H9 (cell line): ENCODE results near the gene PSMD5. TPM values are rescaled to one million over a fixed set of nuclear protein-coding genes. Genes with fewer than 3 reads are reported as not detected.
A peak's percentile ranks its signal among the peaks of the same experiment; 100 is the strongest.

ENCODE experiments used
- DNase-seq: peaks from one replicate; pipeline ENCODE4 v3.0.0-alpha.2; 2017
- H2AFZ ChIP-seq: one replicate; pipeline ENCODE4 v1.6.1; 2013; ENCODE audit warnings: mild to moderate bottlenecking, low read length, control low read depth, moderate library complexity
- H2AK5ac ChIP-seq: 2 replicates; pipeline ENCODE4 v1.6.1; 2013; ENCODE audit warnings: low read length, control low read depth, mixed read lengths; ENCODE audit not compliant: insufficient read length
- H2BK120ac ChIP-seq: one replicate; pipeline ENCODE4 v1.6.1; 2013; ENCODE audit warnings: low read depth, mild to moderate bottlenecking, low read length, control low read depth, inconsistent platforms; ENCODE audit not compliant: poor library complexity, severe bottlenecking
- H2BK12ac ChIP-seq: 2 replicates; pipeline ENCODE4 v1.6.1; 2013; ENCODE audit warnings: low read length, control low read depth, mixed read lengths, low read depth; ENCODE audit not compliant: insufficient read length
- H2BK15ac ChIP-seq: 2 replicates; pipeline ENCODE4 v1.6.1; 2013; ENCODE audit warnings: low read depth, low read length, control low read depth
- H2BK20ac ChIP-seq: one replicate; pipeline ENCODE4 v1.6.1; 2013; ENCODE audit warnings: low read depth, mild to moderate bottlenecking, low read length, control low read depth, inconsistent platforms; ENCODE audit not compliant: poor library complexity, severe bottlenecking
- H2BK5ac ChIP-seq: 2 replicates; pipeline ENCODE4 v1.6.1; 2013; ENCODE audit warnings: low read length, control low read depth, mixed read lengths; ENCODE audit not compliant: insufficient read length
- H3K14ac ChIP-seq: 2 replicates; pipeline ENCODE4 v1.6.1; 2013; ENCODE audit warnings: low read length, control low read depth; ENCODE audit not compliant: insufficient read depth
- H3K18ac ChIP-seq: 2 replicates; pipeline ENCODE4 v1.6.1; 2013; ENCODE audit warnings: low read depth, mild to moderate bottlenecking, mixed read lengths, low read length, control low read depth; ENCODE audit not compliant: insufficient read length
- H3K23ac ChIP-seq: 2 replicates; pipeline ENCODE4 v1.6.1; 2013; ENCODE audit warnings: low read length, control low read depth, mixed read lengths, low read depth; ENCODE audit not compliant: insufficient read length
- H3K23me2 ChIP-seq: 2 replicates; pipeline ENCODE4 v1.6.1; 2013; ENCODE audit warnings: low read depth, mild to moderate bottlenecking, mixed read lengths, low read length, control low read depth; ENCODE audit not compliant: insufficient read length, poor library complexity, severe bottlenecking
- H3K27ac ChIP-seq: 2 replicates; pipeline ENCODE4 v1.5.1; 2013; ENCODE audit warnings: low read length, control low read depth, mixed read lengths, low read depth; ENCODE audit not compliant: insufficient read length
- H3K27me3 ChIP-seq: 2 replicates; pipeline ENCODE4 v1.6.1; 2013; ENCODE audit warnings: low read length, control low read depth, inconsistent platforms; ENCODE audit not compliant: insufficient read depth
- H3K4ac ChIP-seq: 2 replicates; pipeline ENCODE4 v1.6.1; 2013; ENCODE audit warnings: low read depth, mild to moderate bottlenecking, control low read depth, inconsistent platforms, low read length, moderate library complexity
- H3K4me1 ChIP-seq: 2 replicates; pipeline ENCODE4 v1.6.1; 2013; ENCODE audit warnings: low read length, control low read depth, inconsistent platforms; ENCODE audit not compliant: insufficient read depth
- H3K4me2 ChIP-seq: 2 replicates; pipeline ENCODE4 v1.6.1; 2013; ENCODE audit warnings: low read length, control low read depth, mixed read lengths; ENCODE audit not compliant: insufficient read length, insufficient read depth
- H3K56ac ChIP-seq: 2 replicates; pipeline ENCODE4 v1.6.1; 2013; ENCODE audit warnings: low read depth, mild to moderate bottlenecking, mixed read lengths, low read length, control low read depth; ENCODE audit not compliant: insufficient read length
- H3K79me1 ChIP-seq: 2 replicates; pipeline ENCODE4 v1.6.1; 2013; ENCODE audit warnings: low read depth, mild to moderate bottlenecking, moderate library complexity, low read length, control low read depth, inconsistent platforms; ENCODE audit not compliant: insufficient read depth, poor library complexity, severe bottlenecking
- H3K79me2 ChIP-seq: 2 replicates; pipeline ENCODE4 v1.6.1; 2013; ENCODE audit warnings: low read length, control low read depth, inconsistent platforms; ENCODE audit not compliant: insufficient read depth
- H3K9ac ChIP-seq: 2 replicates; pipeline ENCODE4 v1.6.1; 2013; ENCODE audit warnings: low read length, control low read depth, mixed read lengths; ENCODE audit not compliant: insufficient read length; ENCODE audit errors: extremely low read depth
- H3K9me3 ChIP-seq: one replicate; pipeline ENCODE4 v1.6.1; 2013; ENCODE audit warnings: low read depth, low read length, inconsistent platforms; ENCODE audit not compliant: control insufficient read depth
- H3T11ph ChIP-seq: one replicate; pipeline ENCODE4 v1.6.1; 2013; ENCODE audit warnings: mild to moderate bottlenecking, low read length, control low read depth, inconsistent platforms
- H4K20me1 ChIP-seq: one replicate; pipeline ENCODE4 v1.6.1; 2013; ENCODE audit not compliant: control insufficient read depth, insufficient read length, insufficient read depth
- H4K5ac ChIP-seq: 2 replicates; pipeline ENCODE4 v1.6.1; 2013; ENCODE audit warnings: low read depth, mild to moderate bottlenecking, mixed read lengths, low read length, control low read depth; ENCODE audit not compliant: insufficient read length
- H4K8ac ChIP-seq: replicated peaks from 2 replicates; pipeline ENCODE4 v1.6.1; 2013; ENCODE audit warnings: low read length, control low read depth, mixed read lengths, low read depth; ENCODE audit not compliant: insufficient read length
- H4K91ac ChIP-seq: 2 replicates; pipeline ENCODE4 v1.6.1; 2013; ENCODE audit warnings: low read depth, mild to moderate bottlenecking, moderate library complexity, mixed read lengths, low read length, control low read depth; ENCODE audit not compliant: insufficient read length
- H3K27ac Mint-ChIP-seq, 3 experiments: 2 replicates in 2 of 3; 3 replicates in 1 of 3; pipeline ENCODE4 v1.8.0; 2020 to 2021; ENCODE audit warnings: mixed read lengths in 3 of 3, mild to moderate bottlenecking in 1 of 3, moderate library complexity in 1 of 3
- H3K27me3 Mint-ChIP-seq: 2 replicates; pipeline ENCODE4 v1.8.0; 2021; ENCODE audit warnings: low read depth, mild to moderate bottlenecking, moderate library complexity, mixed read lengths
- H3K36me3 Mint-ChIP-seq, 3 experiments: 2 replicates in 2 of 3; 3 replicates in 1 of 3; pipeline ENCODE4 v1.8.0; 2020 to 2021; ENCODE audit warnings: low read depth in 3 of 3, mixed read lengths in 3 of 3; ENCODE audit not compliant: insufficient read depth in 1 of 3
- H3K4me1 Mint-ChIP-seq, 2 experiments: 2 replicates each; pipeline ENCODE4 v1.8.0; 2020; ENCODE audit warnings: mixed read lengths in 2 of 2
- H3K4me3 Mint-ChIP-seq, 2 experiments: 2 replicates in 1 of 2; 3 replicates in 1 of 2; pipeline ENCODE4 v1.8.0; 2020 to 2021; ENCODE audit warnings: mild to moderate bottlenecking in 2 of 2, mixed read lengths in 2 of 2, moderate library complexity in 1 of 2
- H3K9me3 Mint-ChIP-seq, 2 experiments: 2 replicates in 1 of 2; 3 replicates in 1 of 2; pipeline ENCODE4 v1.8.0; 2020; ENCODE audit warnings: mild to moderate bottlenecking in 2 of 2, mixed read lengths in 2 of 2, moderate library complexity in 1 of 2
- CTCF ChIP-seq: fragments of 200-600 bp; sonication (generic); conservative IDR thresholded peaks from 3 replicates; pipeline ENCODE4 v1.8.0; 2021; ENCODE audit warnings: antibody characterized with exemption, mild to moderate bottlenecking
- WGBS: extraction: QIAGEN DNeasy Blood & Tissue Kit; methylation state at CpG from one replicate; pipeline ENCODE4 v1.1.7; 2013; ENCODE audit warnings: missing lambda C conversion rate, low lambda C conversion rate, mixed read lengths; ENCODE audit not compliant: insufficient read length; ENCODE audit errors: extremely low coverage; 5-methylcytosine and 5-hydroxymethylcytosine counted together
- total RNA-seq: library from RNA; stranded (reverse); gene quantifications from 2 replicates; pipeline ENCODE4 v1.2.1, GENCODE V29; 2021

Gene PSMD5
- total RNA-seq, 1 experiment from 2014 or later = 64.9 TPM

- Histone ChIP-seq H4K20me1 (no peaks in the 10 kb centered on the region), H3K9me3 (no peaks in the 10 kb centered on the region), H2BK15ac (no peak overlapping the region), H3K79me2 (no peaks in the 10 kb centered on the region), H3K4me2 (peak overlapping the region; percentile 67), H3K56ac (no peak overlapping the region), H4K5ac (no peak overlapping the region), H4K8ac (no peak overlapping the region), H2BK120ac (no peak overlapping the region), H3K27me3 (peaks cover 2% of the 10 kb centered on the region; the same call in 1 of the 2 replicates), H3K4ac (no peak overlapping the region), H3K4me1 (peaks cover 10% of the 10 kb centered on the region), H2BK12ac (no peak overlapping the region), H2BK5ac (no peak overlapping the region), H3K18ac (peak overlapping the region; percentile 28), H3K14ac (peak overlapping the region; percentile 42; the same call in 1 of the 2 replicates), H3K79me1 (no peaks in the 10 kb centered on the region), H3K27ac (no peak overlapping the region), H2AFZ (no peak overlapping the region), H3K23ac (no peak overlapping the region), H3K9ac (no peak overlapping the region), H3T11ph (no peak overlapping the region), H4K91ac (no peak overlapping the region), H2BK20ac (no peak overlapping the region), H2AK5ac (no peak overlapping the region), H3K23me2 (peaks cover 5% of the 10 kb centered on the region)
- no peak for TF ChIP-seq CTCF
- Mint-ChIP-seq H3K36me3 (peaks cover 3 to 35% (median 23%) of the 10 kb centered on the region in 3 experiments; a peak in 6 of 7 replicates), H3K27me3 (peaks cover 8% of the 10 kb centered on the region), H3K9me3 (no peaks in the 10 kb centered on the region; a peak in 1 of 5 replicates), H3K4me3 (peak overlapping the region; percentile 76), H3K4me1 (peaks cover 60 to 61% of the 10 kb centered on the region in 2 experiments), H3K27ac (peak overlapping the region in 2 of 3 experiments; percentile 46 to 77; a peak in 4 of 7 replicates)
- DNase-seq = no peak
- WGBS = no CpG with 5 or more reads among the region's 7 CpGs
Measured at GRCh38 chr9:120875643-120875953, 32.9 kb upstream of the PSMD5 start.
